Endothelial cell of hepatic sinusoid (primary cell): ENCODE data around the gene EXOSC2.

Experiments
- in situ Hi-C: cut with HindIII; loops from 2 replicates; pipeline ENCODE4 v1.10.0; 2017; ENCODE audit warnings: low sequenced_read_pairs

The EXOSC2 gene

GRCh38 chr9:130693101-130693425, 517 bp upstream of the EXOSC2 start:
- in situ Hi-C loops = no loop called here

DNA sequence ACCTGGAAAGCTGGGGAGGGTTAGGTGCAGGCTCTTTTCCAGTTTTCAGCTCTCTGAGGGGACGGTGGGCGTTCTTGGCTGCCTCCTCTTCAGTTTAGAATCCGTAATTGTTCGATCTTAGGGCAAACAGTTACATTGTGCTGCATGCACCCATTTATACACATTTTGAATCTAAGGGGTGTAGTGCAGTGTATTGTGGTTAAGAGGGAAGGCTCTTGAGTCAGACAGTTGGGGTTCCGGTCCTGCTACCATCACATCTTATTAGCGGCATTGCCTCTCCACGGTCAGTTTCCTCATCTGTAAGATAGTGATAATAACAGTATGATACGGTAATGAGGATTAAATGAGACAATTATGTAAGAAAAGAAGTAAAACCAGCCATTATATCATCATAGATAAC, 625 bp downstream of the EXOSC2 start:
- in situ Hi-C loops = no loop called here

GRCh38 chr9:130696139-130696650, 2.6 kb downstream of the EXOSC2 start:
- in situ Hi-C loops = loop anchor here (5.0 kb wide), 4 partner anchors 96 to 224 kb away; no protein-coding TSS in a partner anchor

DNA sequence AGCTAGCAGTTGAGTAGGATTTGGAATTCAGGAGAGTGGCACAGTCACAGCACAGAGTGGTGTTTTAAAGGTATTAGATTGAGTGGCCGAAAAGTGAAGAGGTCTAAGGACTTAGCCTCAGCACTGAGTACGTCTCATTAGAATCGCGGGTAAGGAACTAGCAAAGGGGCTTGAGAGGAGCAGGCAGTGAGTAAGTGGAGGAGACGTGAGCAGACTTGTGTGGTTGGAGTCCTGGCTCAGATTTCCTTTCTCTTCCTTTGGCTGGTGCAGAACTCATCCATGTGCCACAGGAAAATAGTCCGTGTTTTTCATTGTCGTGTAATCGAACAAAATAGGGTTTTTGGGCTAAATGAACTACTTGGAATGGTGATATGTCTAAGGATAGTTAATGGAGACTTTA, 3.4 kb downstream of the EXOSC2 start:
- in situ Hi-C loops = loop anchor here (5.0 kb wide), 4 partner anchors 95 to 225 kb away; no protein-coding TSS in a partner anchor

DNA sequence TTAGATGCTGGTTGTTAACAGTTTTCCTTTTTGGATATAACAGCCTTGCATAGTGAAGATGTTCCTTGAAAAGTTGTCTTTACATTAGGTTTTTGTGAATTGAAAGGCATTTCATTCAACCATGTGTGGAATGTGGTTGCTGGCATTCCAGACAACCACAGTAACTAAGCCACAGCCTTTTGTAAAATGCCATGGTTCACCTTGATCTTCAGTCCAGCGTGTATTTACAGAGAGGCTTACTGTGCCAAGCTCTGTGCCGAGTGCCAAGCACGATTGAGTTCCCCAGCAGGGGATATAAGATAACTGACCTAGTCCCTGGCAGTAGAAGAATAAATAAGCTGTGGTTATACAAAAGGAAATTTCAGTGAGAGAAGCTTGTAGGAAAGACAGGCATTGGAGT, 4.9 kb downstream of the EXOSC2 start:
- in situ Hi-C loops = loop anchor here (5.0 kb wide), 4 partner anchors 94 to 226 kb away; no protein-coding TSS in a partner anchor

DNA sequence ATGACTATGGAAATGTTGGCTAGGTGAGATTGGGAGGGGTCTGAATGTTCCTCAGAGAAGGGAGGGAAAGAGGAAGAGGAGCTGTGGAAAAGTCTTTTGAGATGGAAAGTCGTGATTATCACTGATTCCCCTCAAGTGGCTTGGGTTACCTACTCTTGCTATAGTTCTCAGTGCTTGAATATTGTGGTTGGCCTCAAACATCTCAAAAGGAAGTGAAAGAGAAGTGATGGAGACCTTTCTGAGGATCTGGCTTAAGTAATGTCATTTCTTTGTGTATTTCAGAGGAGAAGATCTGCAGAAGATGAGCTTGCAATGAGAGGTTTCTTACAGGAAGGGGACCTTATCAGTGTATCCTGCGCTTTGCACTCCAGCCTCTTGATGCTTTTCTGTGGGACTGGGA, 5.5 kb downstream of the EXOSC2 start:
- in situ Hi-C loops = loop anchor here (5.0 kb wide), 4 partner anchors 93 to 227 kb away; no protein-coding TSS in a partner anchor

DNA sequence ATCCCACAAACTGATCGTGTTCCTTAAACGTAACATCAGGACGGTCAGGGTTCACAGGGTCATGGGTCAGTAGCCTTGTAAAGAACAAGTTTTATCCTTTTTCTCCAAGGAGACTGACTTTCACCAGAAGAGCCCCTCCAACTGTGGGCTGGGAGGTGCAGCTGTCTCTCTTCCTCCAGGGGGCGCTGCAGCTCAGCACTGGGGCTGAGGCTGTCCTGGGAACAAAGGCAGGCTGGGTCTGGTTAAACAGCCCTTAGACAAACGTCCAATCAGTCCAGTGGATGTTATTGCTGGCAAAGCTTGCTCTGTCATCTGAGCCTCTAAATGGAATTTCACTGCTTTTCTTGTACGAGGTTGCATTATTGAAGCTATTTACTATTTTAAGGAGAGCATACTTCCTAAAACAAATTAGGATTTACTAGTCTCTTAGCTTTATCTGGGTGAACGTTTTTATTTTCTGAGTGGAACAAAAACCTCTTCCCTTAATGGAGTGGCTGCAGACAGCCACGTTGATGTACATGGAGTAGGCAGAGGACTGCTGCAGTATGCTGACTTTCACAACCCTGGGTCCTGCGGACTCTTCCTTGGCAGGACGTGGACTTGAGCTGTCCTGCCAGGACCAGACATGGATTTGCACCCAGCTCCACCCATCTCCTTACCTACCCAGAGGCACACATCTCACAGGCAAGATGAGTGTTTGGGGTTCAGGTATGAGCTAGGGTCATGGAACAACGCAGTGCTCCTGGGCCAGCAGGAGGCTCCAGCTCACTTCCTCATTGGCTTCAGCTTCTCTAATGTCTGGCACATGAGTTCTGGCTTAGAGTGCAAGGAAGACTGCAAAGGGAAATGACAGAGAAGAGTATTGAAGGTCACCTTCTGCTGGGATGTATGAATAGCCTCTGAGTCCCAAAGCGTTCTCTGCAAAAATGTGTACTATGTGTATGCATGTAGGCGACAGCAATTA, 7.8 kb downstream of the EXOSC2 start:
- in situ Hi-C loops = no loop called here

GRCh38 chr9:130703501-130703900, 9.9 kb downstream of the EXOSC2 start:
- in situ Hi-C loops = no loop called here

GRCh38 chr9:130707225-130707976, 13.8 kb downstream of the EXOSC2 start:
- in situ Hi-C loops = no loop called here

DNA sequence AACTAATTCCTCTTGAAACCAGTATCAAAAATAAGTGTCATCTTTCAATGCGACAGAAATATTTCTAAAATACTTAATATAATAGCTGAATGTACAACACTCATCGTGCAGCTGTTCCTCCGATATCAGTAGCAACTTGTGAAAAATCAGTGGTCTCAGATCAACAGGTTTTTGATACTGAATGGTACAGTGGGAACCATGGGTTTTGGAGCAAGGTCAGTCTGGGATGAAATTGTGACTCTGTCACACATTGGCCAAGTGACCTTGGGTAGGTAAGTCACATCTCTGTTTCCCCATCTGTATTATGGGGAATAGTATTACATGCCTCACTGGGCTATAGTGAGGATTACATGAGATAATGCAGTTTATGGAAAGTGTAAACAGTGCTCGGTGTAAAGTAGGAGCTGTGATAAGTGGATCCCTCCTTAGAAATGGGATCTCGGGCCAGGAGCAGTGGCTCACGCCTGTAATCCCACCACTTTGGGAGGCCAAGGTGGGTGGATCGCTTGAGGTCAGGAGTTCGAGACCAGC, 17.3 kb downstream of the EXOSC2 start:
- in situ Hi-C loops = no loop called here

- in situ Hi-C loops = no loop called here
These were observed 17.9 kb downstream of the EXOSC2 start for GRCh38 chr9:130711469-130711868.

DNA sequence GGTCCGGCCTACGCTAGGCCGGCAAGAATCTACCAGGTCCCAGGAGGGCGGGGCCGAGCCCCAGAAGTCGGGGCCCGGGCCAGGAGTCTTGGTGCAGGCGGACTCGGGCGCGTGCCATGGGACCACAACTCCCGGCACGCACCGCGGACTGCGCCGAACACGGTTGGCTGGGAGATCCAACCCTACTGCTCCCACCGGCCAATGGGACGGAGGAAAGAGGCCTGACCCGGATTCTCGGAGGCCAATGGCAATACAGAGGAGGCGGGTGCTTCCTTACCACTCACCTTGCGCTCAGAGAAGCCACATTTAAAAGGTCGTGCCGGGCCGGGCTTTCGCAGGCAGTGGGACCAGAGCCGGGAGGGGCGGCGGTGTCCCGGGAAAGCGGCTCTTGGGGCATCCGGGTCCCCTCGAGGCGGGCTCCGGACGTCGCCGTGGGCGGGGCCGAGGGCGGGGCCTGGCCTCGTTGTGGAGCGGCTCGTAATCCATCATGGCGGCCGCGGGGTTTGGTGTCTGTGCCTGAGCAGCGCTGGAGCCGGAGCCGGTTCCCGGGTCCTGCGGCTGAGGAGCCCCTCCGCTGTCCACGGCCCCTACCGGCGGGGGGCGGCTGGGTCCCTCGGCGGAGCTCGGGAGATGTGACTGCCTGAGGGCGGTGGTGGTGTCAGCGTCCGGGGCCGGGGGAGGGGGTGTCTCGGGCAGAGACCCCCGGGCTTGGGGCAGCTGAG, 19.1 kb downstream of the EXOSC2 start:
- in situ Hi-C loops = no loop called here

GRCh38 chr9:130713286-130713960, 19.8 kb downstream of the EXOSC2 start:
- in situ Hi-C loops = no loop called here

DNA sequence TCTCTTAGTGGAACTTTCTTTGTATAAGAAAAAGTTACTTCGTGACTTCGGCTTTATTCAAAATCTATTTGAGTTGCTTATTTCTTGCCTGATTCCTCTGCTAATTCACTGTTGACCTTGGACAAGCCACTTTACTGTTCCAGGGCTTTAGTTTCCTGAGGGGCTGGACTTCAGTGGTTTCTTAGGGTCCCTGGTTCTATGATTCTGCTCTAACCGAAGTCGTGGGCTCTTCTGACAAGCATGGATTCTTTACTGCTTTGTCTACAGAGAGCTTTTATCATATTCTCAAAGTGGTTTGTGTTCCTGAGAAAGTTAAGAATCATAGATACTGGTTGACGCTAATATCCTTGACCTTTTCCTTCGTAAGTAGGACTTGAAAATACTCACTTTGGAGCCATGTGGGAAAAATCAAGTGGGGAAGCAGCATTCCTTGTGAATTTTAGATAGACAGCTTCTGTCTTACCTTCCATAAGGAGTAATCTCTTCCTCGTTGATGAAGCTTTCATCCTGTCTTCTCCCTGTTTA, 21.1 kb downstream of the EXOSC2 start:
- in situ Hi-C loops = no loop called here

GRCh38 chr9:130715270-130715669, 21.7 kb downstream of the EXOSC2 start:
- in situ Hi-C loops = no loop called here

- in situ Hi-C loops = no loop called here
These were observed 25.0 kb downstream of the EXOSC2 start for GRCh38 chr9:130718562-130718961.

- in situ Hi-C loops = no loop called here
These were observed 27.2 kb downstream of the EXOSC2 start for GRCh38 chr9:130720762-130721161.

DNA sequence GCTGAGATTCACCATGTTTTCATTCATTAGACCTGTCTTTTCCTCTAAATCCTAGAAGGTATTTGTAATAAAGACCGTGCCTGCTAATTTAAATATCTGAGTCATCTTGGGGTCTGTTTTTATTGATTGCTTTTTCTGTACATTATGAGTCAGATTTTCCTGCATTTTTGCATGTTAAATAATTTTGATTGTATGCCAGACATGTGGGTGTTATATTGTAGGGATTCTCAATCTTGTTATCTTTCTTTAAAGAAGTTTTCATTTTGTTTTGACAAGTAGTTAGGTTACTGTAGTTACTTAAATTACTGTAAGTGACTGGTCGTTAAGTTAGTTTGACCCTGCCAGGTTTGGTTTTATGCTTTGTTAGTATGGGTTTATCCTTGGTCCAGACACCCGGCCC, 35.1 kb downstream of the EXOSC2 start:
- in situ Hi-C loops = no loop called here

DNA sequence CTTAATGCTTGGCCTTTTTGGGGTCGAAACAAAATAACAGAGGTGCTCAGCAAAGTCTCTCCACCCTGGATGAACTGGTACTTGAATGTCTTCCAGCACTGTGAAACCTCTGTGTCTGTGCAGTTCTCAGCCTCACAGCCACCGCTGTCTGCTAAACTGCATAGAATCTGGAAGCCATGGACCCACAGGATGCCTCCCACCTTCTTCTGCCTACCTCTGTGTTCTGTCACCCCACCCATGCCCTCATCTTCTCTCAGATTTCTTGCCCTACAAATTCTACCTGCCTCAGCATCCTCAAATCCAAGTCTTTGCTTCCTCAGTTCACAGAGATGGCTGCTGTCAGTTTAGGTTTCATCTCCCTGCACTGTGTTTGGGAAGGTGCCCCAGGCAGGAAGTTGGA, 35.6 kb downstream of the EXOSC2 start:
- in situ Hi-C loops = no loop called here

DNA sequence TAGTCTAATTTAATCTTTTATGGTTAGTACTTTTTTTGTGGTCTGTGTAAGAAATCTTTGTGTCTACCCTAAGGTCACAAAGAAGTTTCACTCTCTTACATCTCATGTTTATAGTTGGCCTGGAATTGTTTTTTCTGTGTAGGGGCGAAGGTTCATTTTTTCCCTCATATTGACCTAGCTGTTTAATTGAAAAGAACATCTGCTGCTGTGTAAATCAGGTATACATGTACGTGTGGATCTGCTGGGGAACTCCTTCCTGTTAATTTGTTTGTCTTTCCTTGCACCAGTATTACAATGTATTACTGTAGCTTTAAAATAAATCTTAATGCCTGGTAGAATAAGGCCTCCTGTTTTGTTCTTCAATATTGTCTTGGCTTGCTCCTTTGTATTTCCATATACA, 37.8 kb downstream of the EXOSC2 start:
- in situ Hi-C loops = no loop called here
